Measurements from ENCODE around the gene P2RX2.

The P2RX2 gene

GRCh38 chr12:132618683-132619043 lies at the start of gene P2RX2:
TSS of gene P2RX2 (plus strand) at chr12:132618776. CDS start at chr12:132618817, 41 bp downstream.
- DNase-seq = no peak

- no peak for DNase-seq
These were observed 49.6 kb upstream of the P2RX2 start for GRCh38 chr12:132568826-132569480.

GRCh38 chr12:132569856-132570480 lies 48.6 kb upstream of the P2RX2 start:
- DNase-seq = no peak

GRCh38 chr12:132570635-132571034 lies 47.9 kb upstream of the P2RX2 start:
- DNase-seq = no peak

GRCh38 chr12:132571051-132571450 lies 47.5 kb upstream of the P2RX2 start:
- no peak for DNase-seq

GRCh38 chr12:132571598-132571997 lies 47.0 kb upstream of the P2RX2 start:
- no peak for DNase-seq

GRCh38 chr12:132572106-132572505 lies 46.5 kb upstream of the P2RX2 start:
- no peak for DNase-seq

- no peak for DNase-seq
These were observed 45.5 kb upstream of the P2RX2 start for GRCh38 chr12:132572801-132573760.

GRCh38 chr12:132574271-132574996 lies 44.1 kb upstream of the P2RX2 start:
- no peak for DNase-seq

GRCh38 chr12:132575661-132576060 lies 42.9 kb upstream of the P2RX2 start:
- no peak for DNase-seq

- no peak for DNase-seq
These were observed 41.9 kb upstream of the P2RX2 start for GRCh38 chr12:132576701-132577100.

- no peak for DNase-seq
These were observed 41.2 kb upstream of the P2RX2 start for GRCh38 chr12:132577191-132577920.

GRCh38 chr12:132578118-132578517 lies 40.5 kb upstream of the P2RX2 start:
- DNase-seq = no peak

- no peak for DNase-seq
These were observed 39.8 kb upstream of the P2RX2 start for GRCh38 chr12:132578826-132579225.

GRCh38 chr12:132579744-132580143 lies 38.8 kb upstream of the P2RX2 start:
- DNase-seq = no peak

GRCh38 chr12:132580701-132581292 lies 37.8 kb upstream of the P2RX2 start:
- no peak for DNase-seq

GRCh38 chr12:132581348-132582057 lies 37.1 kb upstream of the P2RX2 start:
- no peak for DNase-seq

- DNase-seq = no peak
These were observed 36.5 kb upstream of the P2RX2 start for GRCh38 chr12:132582058-132582420.

GRCh38 chr12:132582582-132583410 lies 35.8 kb upstream of the P2RX2 start:
- DNase-seq = no peak

GRCh38 chr12:132583411-132583710 lies 35.2 kb upstream of the P2RX2 start:
- DNase-seq = no peak

GRCh38 chr12:132583736-132584135 lies 34.8 kb upstream of the P2RX2 start:
- no peak for DNase-seq
